NCI-H2227 treated with DMSO at 0.1 percent for 48 hours (cell line): ENCODE results near the gene LEF1.
"Not testable (repeated sequence)": the region's sequence is repeated elsewhere in the genome, so short reads cannot be mapped to it uniquely, and the experiment has no call there.

Experiments
- DNase-seq: peaks from one replicate; lab custom pipeline; 2025; lab: John Stamatoyannopoulos, UW

The LEF1 gene

DNA sequence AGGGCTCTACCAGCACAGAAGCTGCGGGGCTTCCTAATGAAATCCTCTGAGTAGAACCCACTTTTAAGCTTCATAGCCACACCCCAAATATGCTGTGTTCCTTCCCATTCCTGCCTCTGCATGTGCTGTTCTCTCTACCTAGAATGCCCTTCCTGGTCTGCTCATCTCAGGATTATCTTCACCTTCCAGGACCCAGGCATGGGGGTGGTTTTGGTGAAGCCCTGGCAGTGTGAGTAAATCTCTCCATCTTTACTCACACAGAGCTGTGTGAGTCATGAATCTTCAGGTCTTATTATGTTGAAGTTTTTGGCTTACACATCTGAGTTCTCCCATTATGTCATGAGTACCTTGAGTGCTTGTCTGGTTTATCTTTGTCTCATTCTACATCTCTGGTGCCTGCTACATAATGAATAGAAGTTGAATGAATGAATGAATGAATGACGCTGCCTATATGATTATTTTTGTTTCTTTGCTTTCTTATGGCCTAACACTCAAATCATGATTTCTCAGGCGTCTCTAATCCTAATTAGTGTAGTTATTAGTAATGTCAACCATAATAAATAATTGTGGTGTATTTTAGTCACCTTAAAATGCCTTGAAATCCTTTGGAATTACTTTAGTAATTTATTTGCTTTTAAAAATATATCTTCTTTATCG, 137.2 kb downstream of the LEF1 start:
- DNase-seq, result no peak

DNA sequence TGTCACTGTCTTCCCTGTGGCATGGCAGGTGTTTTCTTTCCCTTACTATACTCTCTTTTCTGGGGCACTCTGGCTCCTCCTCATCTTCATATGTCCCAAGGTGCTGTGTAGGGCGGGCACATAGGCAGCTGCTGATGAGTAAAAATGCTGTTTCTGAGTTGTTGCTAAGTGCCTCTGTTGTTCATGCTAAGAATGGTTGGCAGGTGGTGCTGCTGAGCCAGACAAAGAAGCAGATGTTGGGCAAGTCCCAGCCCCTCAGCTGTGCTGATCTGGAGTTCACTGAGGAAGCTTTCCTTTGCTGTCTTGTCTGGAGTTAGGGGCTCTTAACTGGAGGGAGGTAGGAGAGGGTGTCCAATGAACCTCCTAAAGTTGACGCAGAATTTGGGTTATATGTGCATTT, 138.4 kb downstream of the LEF1 start:
- DNase-seq, result peak; percentile 35

DNA sequence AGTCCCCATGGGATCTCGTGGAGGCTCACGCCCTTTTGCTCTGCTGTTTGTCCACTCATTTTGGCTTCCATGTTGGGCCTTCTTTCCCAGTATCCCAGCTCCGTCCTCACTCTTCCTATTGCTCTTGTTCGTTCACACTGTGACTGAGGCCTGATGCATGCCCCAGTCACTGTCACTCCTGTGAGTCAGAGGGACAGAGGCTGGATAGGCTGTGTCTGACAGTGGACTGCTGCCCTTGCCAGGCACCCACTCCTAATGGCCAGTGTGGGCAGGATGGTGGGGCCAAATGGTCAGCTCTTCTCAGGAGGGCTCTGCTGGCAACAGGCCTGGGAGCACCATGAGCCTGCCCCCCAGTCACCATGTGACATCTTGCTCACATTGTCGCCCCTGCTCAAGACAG, 139.0 kb downstream of the LEF1 start:
- no peak for DNase-seq

DNA sequence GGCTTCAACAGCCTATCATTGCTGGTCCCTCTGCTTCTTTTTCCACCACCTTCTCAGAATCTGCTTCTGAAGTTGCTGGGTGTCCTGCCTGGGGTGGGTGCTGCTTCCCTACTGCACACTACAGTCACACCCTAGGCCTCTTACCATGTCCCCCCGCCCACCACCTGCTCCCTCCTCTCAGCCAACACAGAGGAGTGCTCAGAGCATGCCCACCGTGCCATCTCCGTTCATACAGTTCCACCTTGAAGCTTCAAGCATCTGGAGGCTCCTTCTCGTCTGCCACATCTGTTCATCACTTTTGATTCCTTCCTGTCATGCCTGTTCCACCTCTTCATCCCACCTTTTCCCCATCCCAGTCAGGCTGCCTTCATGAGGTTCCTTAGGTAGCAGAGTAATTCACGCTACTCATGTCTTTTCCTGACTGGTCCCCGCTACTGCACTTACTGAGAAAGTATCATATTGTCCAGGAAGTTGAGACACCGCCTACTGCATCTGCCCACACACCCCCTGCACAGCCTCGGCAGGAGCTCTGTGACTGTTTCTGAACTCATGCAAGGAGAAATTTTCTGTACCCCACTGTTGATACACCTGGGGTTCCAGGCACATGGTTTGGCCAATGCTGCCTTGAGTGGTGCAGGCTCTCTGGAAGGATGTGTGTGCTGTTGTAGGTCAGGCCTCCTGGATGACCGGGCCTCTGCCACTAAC, 139.6 kb downstream of the LEF1 start:
- DNase-seq, result no peak

DNA sequence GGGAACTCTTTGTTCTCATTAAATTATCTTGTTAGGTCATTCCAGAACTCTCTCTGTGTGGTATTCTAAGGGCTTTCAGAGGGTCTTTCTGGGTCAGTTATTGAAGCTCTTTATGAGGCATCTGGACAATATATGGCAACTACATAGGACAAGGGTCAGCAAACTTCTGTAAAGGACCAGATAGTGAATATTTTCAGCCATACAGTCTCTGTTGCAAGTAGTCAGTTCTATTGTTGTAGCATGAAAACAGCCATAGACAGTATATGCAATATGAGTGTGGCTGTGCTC, 143.9 kb downstream of the LEF1 start:
- DNase-seq, result no peak

DNA sequence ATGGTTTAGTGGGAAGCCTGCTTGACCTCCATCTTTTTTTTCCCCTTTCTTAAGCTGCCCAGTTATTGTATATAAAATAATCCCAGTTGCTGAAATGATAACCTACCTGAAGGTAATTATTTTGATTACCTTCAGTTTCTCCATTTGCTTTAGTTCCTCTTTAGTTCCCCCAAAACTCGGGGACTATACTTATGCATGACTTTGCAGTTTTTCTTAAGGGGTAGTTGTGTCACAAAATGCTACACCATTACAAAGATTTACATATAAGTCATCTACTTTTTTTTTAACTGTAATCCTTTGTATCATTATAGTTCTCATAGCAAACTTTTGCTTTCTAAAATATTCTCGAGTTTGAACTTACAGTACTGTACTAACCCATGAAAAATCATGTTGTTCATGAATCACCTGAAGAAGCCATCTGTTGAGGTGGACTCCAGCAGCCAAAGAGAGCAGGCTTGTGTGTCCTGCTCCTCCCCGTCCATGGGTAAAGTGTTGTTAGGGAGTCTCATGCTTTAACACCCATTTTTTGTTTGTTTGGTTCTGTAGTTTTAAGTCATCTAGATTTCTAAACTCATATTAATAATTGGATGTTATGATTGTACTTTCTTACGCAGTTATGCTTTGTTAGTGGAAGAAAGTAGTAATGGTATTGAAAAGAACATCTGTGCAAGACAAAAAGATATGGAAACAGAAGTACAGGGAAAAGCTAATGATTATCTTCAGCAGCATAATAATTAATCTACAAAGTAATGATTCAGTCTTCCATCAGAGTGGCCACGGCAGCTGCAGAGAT, 144.5 kb downstream of the LEF1 start:
- no peak for DNase-seq

DNA sequence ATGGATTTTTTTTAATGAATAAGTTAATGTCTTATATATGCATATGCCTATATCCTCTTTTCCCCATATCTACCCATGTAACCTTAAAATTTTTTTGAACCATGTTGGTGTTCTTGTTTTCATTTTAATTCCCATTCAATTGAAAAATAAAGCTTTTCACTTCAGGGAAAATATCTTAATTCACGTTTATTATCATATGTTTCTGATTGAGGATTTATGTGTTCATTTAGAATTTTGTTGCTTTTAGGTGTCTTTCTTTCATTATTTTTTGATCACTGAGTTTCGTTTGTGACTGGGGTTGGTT, 149.9 kb downstream of the LEF1 start:
- no peak for DNase-seq

DNA sequence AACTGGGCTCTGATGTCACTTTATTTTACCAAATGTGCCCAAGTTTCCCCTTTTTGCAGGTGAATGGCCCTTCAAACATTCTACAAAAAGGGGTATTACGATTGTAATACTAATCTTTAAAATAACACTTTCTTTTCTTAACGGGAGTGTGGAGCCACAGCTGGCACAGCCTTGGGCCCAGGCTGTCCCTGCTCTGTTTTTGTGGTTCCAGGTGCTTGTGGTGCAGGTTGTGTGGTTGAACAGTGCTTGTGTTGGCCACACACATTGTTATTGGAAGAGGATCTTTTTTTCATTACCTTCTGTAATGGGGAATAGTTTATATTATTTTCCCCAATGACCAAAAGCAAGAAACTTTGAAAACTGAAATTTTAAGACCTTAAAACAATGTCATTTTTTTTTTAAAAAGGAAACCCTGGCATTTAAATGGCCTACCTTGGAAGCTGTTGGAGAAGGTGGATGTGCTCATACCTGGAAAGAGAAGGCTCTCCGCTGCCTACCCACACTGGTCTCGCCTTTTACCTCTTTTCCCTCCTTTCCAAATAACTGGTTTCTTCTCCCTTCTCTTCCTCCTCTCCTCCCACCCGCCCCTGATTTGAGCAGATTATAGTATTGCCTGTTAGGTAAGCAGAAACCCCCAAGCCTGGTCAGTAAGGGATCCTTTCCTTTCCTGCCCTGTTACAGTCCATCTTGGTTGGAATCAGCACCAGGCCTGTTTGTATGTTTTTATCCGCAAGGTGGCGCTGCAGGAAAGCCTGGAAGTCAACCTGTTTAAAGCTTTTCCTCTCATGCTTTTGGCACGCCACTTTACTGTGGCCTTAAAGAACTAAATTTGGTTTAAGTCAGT, 150.5 kb downstream of the LEF1 start:
- DNase-seq, result peak; percentile 49

DNA sequence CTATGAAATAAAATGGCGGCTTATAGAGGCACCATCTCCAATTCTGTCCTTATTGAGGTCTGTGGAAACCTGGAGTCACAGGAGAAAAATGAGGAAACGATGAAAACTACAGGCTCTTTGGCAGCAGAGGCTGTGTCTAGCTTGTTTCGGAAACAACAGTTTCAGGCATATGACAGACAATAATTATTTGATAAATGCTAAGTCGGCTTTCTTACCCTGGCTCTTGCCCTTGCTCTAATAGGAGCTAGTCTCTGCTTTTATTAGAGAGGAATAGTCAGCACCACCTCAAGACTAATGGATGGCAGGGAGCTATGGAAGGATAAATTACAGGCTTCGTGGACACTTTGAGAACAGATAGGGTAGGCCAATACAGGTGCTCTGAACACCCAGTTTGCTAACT, 154.8 kb downstream of the LEF1 start:
- DNase-seq, result no peak

DNA sequence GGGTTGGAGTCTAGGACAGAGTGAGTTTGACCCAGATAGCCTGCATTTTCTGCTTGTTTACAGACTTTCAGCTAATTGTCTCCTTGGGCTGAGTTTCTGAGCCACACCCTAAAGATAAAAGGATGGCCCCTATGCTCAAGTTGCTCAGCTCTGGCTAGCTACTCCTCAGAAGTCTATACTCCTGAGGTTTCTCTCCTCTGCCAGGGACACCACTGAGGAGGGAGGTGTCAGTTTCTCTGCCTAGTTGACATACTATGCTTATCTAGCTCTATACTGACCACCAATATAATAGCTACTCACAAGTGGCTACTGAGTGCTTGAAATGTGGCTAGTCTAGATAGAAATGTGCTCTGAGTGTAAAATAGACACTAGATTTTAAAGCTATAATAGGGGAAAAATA, 155.4 kb downstream of the LEF1 start:
- no peak for DNase-seq

DNA sequence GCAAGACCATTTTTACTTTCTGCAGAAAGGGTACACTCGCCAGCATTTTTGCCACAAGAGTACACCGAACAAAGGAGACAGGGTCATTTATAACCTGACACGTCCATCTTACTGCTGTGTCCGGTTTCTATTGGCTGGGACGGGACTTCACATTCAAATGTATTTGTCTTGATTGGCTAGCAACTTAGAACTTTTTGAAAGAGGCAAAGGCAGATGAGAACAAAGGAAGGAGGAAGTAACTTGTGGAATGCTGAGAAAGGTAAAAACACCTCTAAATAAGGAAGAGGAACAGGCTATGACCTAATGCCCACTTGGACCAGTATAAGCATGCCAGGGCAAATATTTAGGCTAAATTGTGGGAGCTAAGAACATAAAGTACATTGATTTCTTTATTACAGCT, 156.3 kb downstream of the LEF1 start:
- not testable (repeated sequence) for DNase-seq

DNA sequence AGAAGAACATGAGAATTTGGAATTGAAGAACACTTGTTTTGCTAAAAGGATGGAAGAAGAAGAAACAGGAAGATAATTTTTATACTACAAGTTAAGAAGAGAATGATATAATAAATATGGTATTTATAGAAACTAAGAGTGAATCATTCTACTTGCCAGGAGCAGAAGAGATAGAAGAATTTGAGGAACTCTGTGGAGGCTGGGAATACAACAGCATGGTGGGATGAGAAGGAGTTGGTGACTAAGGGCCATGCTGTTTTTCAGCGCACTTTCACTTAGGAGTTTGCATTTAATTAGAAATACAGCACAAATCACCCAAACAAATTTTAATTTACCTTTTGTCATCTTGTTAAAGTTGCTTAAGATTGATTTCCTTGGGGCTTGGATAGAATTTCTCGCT, 158.6 kb downstream of the LEF1 start:
- DNase-seq, result no peak

DNA sequence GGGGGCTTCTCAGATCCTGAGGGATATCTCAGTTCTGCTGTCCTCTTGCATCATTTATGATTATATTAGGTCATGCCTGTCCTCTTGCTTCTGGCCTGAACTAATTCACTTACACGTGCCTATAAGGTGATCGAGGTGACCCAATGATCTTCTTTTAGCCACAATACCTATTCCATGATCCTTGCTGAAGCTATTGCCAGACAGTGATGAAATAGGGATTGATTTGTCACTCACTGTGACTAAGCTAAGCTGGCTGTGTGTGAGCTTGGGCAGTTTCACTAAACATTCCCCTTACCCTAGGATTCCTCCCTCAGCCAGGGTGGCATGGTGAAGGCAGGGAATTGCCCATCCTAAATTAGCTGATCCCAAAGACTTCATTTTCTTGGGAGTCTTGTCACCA, 160.0 kb downstream of the LEF1 start:
- no peak for DNase-seq

DNA sequence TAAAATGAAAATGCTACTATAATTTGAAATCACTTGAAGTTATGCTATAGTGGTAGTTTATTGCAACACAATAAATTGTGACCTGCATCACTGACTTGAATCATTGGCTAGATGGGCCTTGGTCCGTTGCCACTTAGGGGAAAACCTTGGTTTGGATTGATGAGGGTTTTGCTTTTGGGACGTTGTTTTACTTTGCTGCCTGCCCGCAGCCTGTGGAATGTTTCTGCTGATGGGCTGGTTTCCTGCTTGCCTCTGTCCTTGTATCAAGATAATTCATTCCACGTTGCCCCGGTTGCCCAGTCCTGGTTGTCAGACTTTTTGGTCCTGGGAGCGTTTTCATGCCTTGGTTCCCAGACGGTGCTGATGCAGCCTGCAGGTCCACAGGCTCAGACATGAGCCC, 160.7 kb downstream of the LEF1 start:
- DNase-seq, result no peak

DNA sequence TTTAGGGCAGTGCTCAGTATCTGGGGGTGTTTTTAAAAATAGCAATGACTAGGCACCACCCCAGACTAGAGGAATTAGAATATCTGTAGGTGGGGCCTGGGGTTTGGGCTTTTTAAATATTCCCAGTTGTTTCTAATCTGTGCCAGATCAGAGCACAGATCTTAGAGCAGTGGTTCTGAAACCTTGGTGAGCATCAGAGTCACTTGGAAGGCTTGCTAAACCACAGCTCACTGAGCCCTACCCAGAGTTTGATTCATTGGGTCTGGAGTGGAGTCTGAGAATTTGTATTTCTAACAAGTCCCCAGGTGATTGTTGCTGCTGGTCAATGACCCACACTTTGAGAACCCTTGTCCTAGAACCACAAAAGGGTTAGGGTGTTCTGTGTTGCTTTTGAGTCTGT, 162.4 kb downstream of the LEF1 start:
- DNase-seq, result no peak

DNA sequence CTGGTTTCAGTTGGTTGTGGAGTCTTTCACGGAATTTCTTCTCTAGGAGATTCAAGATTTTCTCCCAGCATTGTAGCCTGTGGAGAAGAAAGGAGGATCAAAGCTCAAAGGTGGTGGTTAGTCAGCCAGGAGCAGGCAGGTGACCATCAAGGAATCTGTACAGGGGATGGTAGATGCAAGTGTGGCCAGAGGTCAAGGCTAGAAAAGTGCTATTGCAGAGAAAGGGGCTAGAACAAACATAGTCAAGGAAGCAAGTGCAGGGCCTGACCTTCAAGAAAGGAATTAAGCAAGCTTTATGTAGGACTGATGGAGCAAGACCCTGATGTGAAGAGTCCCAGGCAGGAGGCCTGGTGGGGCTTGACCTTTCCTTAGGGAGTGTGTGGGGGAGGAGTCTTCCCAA, 162.9 kb downstream of the LEF1 start:
- DNase-seq, result no peak

DNA sequence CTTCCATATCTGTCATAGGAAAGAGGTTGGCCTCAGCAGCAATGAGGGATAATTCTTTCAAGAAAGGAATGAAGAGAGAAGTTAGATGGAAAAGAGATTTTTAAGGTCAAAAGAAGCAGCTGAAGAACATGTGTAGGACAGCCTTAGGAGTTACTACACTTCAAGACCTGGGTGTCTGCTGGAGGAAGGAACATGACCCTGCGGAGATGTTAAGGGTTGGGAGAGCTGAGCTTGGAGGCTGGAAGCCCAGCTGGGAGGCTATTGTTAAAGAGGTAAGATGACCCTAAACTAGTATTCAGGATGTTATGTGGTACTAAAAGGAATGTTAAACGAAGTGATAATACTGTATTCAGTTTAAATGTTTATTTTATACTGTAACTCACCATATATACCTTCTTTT, 164.1 kb downstream of the LEF1 start:
- DNase-seq, result no peak

DNA sequence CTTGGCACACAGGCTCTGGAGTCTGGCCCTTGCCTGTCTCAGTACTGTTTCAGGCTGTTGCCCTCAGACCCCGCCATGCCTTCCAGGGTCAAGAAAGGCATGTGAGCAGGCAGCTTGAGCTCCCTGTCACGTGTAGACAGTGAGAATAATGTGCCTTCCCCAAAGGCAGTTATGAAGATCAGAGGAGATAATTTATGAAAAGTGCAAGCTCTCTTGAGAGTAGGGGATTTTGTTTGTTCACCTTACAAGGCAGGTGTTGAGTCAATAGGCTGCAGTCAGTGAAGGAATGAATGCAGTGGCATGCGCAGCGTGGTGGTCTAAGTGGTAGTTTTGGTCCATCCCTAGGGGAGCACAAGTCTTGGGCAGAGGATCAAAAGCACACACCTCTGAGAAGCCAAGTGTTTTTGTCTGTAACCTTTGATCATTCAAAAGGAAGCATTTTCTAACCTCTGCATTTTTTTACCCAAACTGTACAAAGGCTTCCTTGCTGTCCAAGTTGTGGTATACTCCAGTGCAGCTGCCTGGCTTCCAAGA, 164.7 kb downstream of the LEF1 start:
- no peak for DNase-seq

DNA sequence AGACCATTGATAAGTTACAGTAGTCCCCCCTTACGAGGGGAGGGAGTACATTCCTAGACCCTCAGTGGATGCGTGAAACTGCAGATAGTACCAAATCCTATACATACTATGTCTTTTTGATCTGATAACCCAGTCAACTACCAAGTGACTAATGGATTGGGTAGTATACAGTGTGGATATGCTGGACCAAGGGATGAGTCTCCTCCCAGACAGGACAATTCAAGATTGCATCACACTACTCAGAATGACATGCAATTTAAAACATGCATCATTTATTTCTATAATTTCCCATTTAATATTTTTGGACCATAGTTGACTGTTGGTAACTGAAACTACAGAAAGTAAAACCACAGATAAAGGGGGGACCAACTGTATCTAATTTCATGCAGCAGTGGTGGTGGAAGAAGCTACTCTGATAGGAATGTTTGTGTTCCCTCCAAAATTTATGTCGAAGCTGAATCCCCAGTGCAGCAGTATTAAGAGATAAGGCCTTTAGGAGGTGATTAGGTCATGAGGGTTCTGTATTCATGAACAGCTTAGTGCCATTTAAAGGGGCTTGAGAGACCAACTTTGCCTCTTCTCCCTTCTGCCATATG, 167.1 kb downstream of the LEF1 start:
- DNase-seq, result no peak

DNA sequence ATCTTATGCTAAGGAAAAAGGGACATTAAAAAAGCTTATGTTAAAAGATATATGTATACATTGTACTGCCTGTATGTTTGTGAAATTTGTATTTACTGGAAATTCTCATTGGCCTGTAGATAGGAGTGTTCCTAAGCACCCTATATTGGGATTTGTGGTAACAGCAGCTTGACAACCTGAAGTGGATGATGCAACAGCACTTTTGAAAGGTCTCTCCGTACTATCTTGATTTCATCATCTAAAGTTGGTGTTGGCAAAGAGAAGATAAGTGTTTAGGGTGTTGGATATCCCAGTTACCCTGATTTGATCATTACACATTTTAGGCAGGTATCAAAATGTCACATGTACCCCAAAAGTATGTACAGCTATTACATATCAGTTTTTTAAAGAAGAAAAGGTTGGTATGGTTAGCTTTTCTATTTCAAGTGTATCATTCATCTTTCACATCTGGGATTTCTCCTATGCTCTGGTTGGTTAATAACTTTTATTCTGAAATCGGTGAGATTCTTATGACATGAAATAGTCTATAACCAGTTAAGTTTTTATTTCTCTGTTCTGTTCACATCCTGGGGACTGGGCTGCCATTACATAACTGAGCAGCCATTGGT, 168.7 kb downstream of the LEF1 start:
- DNase-seq, result no peak

DNA sequence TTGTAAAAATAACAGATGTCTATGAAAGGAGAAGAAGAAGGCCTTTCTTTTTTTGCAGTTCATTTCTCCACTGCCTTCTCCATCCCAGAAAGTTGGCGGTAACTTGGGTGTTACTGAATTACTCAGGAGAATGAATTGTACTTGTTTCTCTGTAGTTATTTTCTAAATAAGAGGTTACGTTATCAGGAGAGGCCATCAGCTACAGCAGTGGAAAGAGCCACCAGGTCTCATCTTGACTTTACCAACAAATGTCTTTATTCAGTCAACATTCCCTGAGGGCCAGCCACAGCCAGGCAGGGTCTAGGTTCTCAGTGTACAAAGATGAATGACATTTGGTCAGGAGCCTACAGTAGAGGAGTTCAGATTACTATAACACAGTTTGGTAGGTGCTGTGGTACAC, 170.9 kb downstream of the LEF1 start:
- no peak for DNase-seq
